GM19468 (cell line): ENCODE results near the gene PTPRN2.

ENCODE experiments used
- ATAC-seq: cut with Tn5 transposase; IDR thresholded peaks from one replicate; pipeline ENCODE4 v1.9.1; 2021; ENCODE audit warnings: mild to moderate bottlenecking, moderate library complexity, moderate number of reproducible peaks; ENCODE audit not compliant: unreplicated experiment; ENCODE audit errors: extremely low read depth

PTPRN2 gene

GRCh38 chr7:157769526-157770215, 818.0 kb downstream of the PTPRN2 start:
- ATAC-seq: no peak

- ATAC-seq: no peak
Measured at GRCh38 chr7:157769086-157769485, 818.5 kb downstream of the PTPRN2 start.

- no peak for ATAC-seq
Measured at GRCh38 chr7:157768198-157768597, 819.4 kb downstream of the PTPRN2 start.

- ATAC-seq: no peak
Measured at GRCh38 chr7:157767506-157768197, 820.0 kb downstream of the PTPRN2 start.

- ATAC-seq: no peak
Measured at GRCh38 chr7:157766098-157766497, 821.5 kb downstream of the PTPRN2 start.

- no peak for ATAC-seq
Measured at GRCh38 chr7:157764946-157765537, 822.6 kb downstream of the PTPRN2 start.

GRCh38 chr7:157764193-157764592, 823.4 kb downstream of the PTPRN2 start:
- ATAC-seq: no peak

GRCh38 chr7:157763279-157764000, 824.2 kb downstream of the PTPRN2 start:
- ATAC-seq: no peak

GRCh38 chr7:157762824-157763223, 824.8 kb downstream of the PTPRN2 start:
- ATAC-seq: no peak

GRCh38 chr7:157760004-157760730, 827.5 kb downstream of the PTPRN2 start:
- ATAC-seq: no peak

GRCh38 chr7:157759246-157759805, 828.3 kb downstream of the PTPRN2 start:
- no peak for ATAC-seq

- no peak for ATAC-seq
Measured at GRCh38 chr7:157758468-157759245, 829.0 kb downstream of the PTPRN2 start.

- ATAC-seq: no peak
Measured at GRCh38 chr7:157757776-157758467, 829.7 kb downstream of the PTPRN2 start.

GRCh38 chr7:157757211-157757610, 830.4 kb downstream of the PTPRN2 start:
- ATAC-seq: no peak

- no peak for ATAC-seq
Measured at GRCh38 chr7:157755741-157756140, 831.9 kb downstream of the PTPRN2 start.

- ATAC-seq: no peak
Measured at GRCh38 chr7:157754416-157754790, 833.2 kb downstream of the PTPRN2 start.

GRCh38 chr7:157753713-157754415, 833.8 kb downstream of the PTPRN2 start:
- ATAC-seq: no peak

GRCh38 chr7:157752832-157753291, 834.8 kb downstream of the PTPRN2 start:
- no peak for ATAC-seq
